Fibroblast of skin of right biceps (primary cell): ENCODE measurements around the gene NCOA1.
"Not testable (repeated sequence)": the region's sequence is repeated elsewhere in the genome, so short reads cannot be mapped to it uniquely, and the experiment has no call there.

Source experiments
- DNase-seq: peaks from one replicate; pipeline ENCODE4 v3.0.0-alpha.2; 2013

The NCOA1 gene

DNA sequence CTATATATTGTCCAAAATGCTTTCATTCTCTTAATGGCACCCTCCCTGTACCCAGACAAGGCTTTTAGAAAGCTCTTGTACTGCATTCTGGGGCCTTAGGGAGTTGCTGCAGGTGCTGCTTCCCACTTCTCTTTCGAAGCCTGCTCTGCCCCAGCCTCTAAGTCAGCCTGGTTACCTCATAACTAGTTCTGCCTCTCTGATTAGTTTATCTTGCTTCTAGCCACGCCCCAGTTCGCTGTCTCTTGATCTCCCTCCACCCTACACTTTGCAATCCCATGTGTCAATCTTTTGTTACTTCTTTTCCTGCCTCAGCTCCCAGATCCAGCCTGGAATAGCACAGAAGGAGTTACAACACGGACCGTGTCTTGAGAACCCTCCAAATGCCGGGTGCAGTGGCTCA lies 13.8 kb upstream of the NCOA1 start:
- no peak for DNase-seq

DNA sequence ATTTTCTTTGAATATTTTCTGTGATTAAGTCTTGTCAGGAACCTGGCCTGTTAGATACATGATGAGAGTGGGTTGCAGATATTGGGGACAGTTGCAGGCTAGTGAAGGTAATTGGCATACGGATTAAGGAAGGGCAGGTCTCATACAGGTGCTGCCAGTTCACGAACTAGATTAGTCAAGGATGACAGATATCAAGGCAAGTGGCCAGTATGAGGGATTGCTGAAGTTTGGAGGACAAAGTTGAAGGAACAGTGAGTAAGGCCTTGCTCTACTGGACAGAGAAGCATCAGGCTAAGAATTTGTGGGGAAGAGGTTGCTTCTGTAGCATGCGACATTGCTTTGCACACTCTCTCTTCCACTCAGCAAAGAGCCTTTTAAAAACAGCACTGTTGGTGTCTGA lies 12.8 kb upstream of the NCOA1 start:
- DNase-seq = no peak

DNA sequence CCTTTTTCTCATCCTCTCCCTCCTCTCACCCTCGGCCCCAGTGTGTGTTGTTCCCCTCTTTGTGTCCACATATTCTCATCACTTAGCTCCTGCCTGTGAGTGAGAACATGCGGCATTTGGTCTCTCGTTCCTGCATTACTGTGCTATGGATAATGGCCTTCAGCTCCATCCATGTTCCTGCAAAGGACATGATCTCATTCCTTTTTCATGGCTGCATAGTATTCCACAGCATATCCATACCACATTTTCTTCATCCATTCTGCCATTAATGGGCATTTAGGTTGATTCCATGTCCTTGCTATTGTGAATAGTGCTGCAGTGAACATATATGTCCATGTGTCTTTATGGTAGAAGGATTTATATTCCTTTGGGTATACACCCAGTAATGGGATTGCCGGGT lies 10.8 kb upstream of the NCOA1 start:
- no peak for DNase-seq

- no peak for DNase-seq
Observed at GRCh38 chr2:24482251-24482971, 8.6 kb upstream of the NCOA1 start.

DNA sequence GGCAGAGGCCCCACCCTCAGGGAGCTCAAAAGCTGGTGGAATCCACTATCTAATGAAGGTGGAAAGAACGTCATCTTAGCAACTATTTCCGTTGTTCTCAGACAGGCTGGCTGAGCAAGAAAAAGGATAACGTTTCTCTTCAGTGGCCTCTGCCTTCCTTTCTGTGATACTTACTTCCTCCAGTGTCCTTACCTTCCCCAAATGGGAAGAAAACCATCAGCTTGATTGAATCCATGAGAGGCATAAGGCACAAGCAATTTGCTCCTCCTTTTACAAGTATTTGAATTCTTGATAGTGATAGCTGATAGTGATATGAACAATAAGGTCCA lies 8.1 kb upstream of the NCOA1 start:
- DNase-seq = no peak

GRCh38 chr2:24484677-24485076 lies 6.4 kb upstream of the NCOA1 start:
- not testable (repeated sequence) for DNase-seq

GRCh38 chr2:24485197-24485596 lies 5.9 kb upstream of the NCOA1 start:
- no peak for DNase-seq

DNA sequence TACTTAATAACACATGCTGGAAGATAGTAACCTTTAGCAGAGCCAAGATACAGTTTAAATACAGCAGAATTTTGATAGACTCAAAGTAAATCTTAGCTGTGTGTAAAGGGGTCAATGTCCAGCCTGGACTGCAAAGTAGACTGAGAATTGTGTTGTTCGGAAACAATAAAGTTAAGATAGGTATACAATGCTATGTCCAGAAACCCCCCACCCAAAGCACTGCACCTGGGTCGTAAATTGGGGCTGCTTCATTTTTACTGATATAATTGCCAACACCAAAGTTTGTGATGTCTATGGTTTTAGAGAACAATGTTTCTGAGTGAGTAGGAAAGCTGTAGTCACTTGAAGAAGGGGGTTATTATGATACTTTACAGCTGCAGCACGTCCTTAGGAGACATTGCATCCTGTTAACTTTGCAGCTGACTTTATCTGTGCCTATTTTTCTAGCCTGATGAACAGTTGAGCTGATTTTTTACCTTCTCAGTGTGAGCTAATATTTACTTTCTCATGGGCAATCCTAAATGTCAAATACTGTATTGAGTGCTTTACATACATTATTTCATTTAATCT lies 4.3 kb upstream of the NCOA1 start:
- DNase-seq = no peak

GRCh38 chr2:24489465-24490180 lies 1.4 kb upstream of the NCOA1 start:
- no peak for DNase-seq

DNA sequence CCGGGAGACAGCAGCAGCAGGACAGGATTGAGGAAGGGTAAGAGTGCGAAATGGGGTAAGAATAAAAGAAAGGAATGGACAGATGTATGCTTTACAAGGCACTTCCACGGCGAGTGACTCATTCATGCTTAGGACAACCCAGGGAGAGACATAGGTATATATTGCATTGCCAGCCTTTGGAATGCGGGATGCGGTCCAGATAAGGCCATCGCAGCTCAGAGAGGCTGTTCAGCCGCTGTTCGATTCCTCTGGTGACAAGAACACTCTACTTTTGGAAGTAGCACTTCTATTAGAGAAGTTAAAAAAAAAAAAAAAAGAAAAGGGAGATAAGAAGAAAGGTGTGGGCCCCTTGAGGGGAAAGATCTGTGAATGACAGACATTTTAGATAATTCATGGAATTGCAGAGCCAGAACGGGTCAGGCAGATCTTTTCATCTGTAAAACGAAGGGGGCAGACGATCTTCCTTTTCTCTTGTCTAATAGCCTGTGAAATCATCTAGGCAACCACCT lies 819 bp upstream of the NCOA1 start:
- peak; percentile 56 for DNase-seq

- peak; percentile 35 for DNase-seq
Observed at GRCh38 chr2:24491542-24492420, 727 bp downstream of the NCOA1 start.

DNA sequence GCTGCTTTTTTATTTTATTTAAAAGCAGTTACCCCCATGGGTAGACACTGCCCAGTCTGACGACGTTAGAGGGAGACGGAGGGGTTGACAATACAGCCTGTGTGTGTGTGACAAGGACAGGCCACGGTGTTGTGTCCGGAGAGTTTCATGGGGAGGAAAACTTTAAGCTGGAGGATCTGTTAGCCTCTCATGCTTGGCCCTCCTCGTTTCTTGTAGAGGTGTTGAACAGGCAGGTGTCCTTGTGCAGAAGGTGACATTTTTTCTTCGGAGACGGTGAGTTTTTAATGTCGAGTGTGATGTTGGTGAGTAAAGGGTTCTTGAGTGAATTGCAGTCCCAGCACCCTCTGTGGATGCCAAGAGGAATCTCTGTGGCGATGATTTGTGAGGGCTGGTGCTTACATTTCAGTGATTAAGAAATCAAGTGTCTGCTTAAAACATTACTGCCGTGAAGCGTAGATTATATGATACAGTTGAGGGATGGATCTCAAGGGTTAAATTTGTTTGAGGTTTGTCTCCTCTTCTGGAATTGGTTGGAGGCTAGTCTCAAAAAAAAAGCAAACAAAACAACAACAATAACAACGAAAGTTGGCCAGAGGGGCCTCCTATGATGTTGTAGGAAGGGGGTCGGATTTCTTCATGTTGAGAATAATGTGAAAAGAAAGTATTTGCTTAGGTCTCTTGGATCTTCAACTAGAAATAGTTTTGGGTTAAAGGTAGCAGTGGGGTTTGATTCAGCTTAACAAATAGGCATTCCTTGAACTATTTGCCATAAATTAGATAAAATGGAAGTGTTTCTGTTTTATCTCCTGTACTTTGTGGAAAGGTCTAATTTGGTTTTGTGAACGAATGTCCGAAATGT lies 1.6 kb downstream of the NCOA1 start:
- peak; percentile 20 for DNase-seq

DNA sequence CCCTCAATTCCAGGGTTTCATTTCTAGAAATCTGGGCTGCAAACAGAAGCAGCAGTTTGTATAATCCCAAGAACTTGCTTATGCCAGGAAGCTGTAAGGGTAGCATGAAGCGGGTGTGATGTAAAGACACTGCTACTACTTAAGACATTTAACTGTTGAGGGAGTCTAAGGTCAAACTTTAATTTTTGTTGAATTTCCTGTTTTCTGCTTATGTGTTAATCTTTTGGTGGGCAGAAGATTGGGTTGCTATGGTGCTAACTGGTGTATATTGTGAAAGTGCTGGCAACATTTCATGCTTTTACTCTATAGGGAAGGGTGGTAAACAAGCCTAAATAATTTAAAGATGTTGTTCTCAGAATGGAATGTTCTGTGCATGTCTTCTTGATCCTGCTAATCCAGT lies 2.7 kb downstream of the NCOA1 start:
- peak; percentile 43 for DNase-seq

DNA sequence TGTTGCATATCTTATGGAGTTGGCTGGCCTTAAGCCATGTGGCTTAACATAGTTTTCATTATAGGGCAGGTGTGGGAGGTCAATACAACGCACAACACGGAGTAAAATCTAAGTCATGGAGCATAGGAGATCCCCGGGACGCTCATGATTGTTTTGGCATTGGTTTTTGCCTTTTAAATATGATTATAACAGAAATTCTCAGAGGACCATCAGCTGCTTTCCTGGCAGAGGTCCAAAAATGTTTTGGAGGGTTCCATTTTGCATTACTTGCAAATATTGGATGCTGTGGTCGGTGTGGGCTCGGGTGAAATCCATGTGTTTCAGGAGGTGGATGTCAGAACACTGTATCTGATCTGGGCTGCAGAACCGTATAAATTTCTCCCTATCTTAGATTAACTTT lies 3.4 kb downstream of the NCOA1 start:
- DNase-seq = no peak

DNA sequence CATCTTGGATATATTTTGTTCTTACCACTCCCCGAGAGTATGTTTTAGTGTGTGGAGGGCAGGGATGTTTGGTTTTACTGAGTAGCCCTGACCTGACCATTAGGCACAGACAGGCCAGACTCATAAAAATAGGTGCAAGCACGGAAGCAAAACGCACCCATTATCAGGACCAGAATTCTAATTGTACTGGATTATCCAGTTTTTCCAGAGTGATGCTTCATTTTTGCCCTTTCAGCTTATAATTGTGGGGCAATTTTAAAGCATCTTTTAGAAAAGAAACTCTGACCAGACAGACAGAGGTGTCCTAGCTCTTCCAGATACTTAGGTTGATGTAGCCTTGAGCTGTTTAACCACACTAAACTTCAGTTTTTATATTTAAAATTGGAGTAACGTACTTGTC lies 4.4 kb downstream of the NCOA1 start:
- no peak for DNase-seq

- no peak for DNase-seq
Observed at GRCh38 chr2:24496959-24497358, 5.9 kb downstream of the NCOA1 start.

- DNase-seq = no peak
Observed at GRCh38 chr2:24497685-24498084, 6.6 kb downstream of the NCOA1 start.

DNA sequence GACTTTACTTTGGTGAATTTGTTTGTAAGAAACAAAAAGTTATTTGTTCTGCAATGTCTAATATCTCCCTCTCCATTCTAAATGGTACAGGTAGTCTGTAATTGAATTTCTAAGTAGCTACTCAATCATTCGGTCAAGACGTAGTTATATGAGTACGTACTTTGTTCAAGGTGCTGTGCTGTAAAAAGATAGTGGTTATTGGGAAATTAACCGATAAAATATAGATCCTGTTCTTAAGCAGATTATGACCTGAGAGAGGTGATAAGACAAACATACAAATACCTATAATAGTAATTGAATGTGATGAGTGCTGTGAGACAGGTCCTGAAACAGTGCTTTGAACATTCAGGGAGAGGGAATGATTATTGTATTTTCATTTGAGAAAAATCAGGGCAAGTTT lies 7.1 kb downstream of the NCOA1 start:
- DNase-seq = no peak

DNA sequence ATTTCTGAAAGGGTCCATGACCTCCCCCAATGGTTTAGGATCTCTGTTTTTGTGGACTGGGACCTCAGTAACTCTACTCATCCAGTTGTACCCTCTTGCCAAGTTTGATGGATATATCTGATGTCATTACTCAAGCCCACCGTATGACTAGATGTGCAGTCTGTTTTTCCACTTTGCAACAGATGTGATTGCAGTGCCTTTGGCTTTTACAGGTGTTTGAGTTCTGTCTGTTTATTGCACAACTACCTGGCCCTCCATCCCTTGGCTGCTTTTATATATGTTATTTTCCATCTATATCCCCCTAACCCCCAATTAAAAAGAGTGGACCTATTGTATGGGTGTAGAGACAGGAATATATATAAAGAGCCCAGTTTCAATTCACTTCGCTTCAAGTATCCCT lies 10.8 kb downstream of the NCOA1 start:
- no peak for DNase-seq

DNA sequence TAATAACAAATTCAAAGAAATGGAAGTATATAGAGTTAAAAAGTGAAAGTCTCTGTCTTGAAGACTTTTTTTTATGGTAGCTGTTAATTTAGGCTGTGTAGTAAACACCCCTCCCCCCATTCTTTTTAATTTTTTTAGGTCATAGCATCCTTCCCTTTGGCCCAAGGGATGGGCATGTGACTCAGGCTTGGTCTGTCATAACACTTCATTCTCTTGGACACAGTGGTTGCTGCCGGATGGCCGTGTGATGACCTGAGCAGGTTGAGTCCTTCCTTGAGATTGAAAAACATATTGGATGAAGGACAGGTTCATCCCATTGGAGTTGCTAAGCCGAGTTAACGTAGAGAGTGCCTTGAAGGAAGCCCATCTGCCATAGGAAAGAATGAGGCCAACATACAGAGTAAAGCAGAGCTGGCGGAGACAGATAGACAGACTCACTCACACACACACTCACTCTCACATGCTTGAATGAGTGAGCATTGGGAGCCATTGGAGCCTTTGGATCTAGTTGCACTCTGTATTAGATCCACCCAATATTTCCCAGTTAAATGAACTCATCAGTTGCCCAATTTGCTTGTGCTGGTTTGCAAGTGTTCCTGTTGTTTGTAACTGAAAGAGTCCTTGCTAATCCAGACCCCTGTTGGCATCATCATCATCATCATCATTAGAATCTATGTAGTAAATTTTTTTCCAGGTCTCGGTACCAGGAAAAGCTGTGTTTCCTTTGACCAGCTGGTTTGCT lies 14.7 kb downstream of the NCOA1 start:
- no peak for DNase-seq

- DNase-seq = no peak
Observed at GRCh38 chr2:24507549-24507948, 16.5 kb downstream of the NCOA1 start.

DNA sequence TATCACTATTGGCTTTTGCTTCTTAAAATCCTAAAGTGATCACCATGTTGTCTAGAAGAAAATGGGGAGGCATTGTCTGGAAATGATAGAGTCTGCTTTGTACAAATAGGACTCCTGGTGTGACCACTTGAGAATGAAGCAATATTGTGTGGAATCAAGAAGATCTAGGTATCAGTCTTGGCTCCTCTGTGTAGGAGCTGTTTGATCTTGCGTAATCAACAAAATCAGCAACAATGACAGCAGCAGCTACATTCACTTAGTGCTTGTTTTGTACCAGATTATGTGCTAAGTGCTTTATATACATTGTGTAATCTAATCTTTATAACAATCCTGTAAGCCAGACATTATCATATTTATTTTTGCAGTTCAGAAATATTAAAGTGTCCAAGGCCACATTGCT lies 17.8 kb downstream of the NCOA1 start:
- DNase-seq = no peak
